Activated CD4-positive, alpha-beta T cell treated with anti-CD3 and anti-CD28 coated beads, Interleukin-10, Interleukin-2, amounts not matched to agents 100 ng/mL and 50 ng/mL, durations not matched to agents 16 hours and 8 hours (primary cell): ENCODE measurements around the gene HECW1.
A peak's percentile ranks its signal among the peaks of the same experiment; 100 is the strongest.

ENCODE experiments used
- DNase-seq: peaks from one replicate; pipeline ENCODE4 v3.0.0-alpha.2; 2020

HECW1 gene

DNA sequence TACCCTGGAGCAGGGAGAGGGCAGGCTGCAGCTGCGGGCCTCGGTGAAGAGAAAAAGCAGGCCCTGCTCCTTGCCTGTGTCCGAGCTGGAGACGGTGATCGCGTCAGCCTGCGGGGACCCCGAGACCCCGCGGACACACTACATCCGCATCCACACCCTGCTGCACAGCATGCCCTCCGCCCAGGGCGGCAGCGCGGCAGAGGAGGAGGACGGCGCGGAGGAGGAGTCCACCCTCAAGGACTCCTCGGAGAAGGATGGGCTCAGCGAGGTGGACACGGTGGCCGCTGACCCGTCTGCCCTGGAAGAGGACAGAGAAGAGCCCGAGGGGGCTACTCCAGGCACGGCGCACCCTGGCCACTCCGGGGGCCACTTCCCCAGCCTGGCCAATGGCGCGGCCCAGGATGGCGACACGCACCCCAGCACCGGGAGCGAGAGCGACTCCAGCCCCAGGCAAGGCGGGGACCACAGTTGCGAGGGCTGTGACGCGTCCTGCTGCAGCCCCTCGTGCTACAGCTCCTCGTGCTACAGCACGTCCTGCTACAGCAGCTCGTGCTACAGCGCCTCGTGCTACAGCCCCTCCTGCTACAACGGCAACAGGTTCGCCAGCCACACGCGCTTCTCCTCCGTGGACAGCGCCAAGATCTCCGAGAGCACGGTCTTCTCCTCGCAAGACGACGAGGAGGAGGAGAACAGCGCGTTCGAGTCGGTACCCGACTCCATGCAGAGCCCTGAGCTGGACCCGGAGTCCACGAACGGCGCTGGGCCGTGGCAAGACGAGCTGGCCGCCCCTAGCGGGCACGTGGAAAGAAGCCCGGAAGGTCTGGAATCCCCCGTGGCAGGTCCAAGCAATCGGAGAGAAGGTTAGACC is 332.5 kb downstream of the HECW1 start:
- no peak for DNase-seq

DNA sequence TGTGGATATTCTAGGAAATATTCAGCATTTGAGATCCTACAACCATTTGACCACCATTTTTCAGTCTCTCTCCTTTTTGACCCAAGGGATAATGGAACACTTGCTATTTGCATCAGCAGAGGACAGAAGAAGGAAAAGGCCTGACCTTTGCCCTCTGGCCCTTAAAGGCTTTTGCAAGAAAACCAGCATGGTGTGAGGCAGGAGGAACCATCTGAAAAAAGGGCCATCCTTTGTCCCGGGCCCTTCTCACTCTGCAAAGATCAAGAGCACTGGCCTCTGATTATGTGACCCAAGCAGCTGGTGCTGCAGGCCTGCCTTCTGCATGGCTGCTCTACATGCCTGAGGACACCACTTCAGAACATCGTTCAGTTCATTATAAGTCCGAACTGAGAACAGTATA is 337.1 kb downstream of the HECW1 start:
- DNase-seq = no peak

GRCh38 chr7:43450894-43451293 is 338.4 kb downstream of the HECW1 start:
- DNase-seq = no peak

DNA sequence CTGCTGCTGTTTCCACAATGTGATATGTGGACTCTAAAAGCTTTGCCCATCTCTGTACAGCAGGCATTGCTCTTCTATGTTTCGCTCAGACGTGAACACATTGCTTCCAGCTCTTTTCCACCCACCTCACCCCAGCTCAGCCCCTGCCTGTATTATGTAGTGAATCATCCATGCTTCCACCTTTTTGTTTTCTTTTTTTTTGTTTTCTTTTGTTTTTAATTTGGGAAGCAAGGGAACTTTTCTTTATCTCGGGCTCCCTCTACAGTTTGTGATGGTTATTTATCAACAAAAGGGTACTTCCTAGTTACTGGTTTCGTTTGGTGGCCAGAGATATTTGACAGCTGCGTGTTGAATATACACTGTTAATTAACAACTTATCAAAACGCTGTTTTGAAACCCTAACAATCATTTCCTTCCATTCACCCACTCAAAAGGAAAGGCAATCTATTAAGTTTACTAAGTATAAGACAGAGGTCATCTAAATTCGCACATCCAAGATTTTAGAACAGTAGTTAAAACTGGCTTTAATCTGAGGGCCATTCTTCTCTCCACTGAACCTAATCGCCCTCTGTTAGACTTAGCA is 342.6 kb downstream of the HECW1 start:
- peak; percentile 28 for DNase-seq

- DNase-seq = no peak
Measured at GRCh38 chr7:43456200-43456599, 343.8 kb downstream of the HECW1 start.

GRCh38 chr7:43458330-43459018 is 346.0 kb downstream of the HECW1 start:
- no peak for DNase-seq

GRCh38 chr7:43459019-43459337 is 346.5 kb downstream of the HECW1 start:
- DNase-seq = no peak

DNA sequence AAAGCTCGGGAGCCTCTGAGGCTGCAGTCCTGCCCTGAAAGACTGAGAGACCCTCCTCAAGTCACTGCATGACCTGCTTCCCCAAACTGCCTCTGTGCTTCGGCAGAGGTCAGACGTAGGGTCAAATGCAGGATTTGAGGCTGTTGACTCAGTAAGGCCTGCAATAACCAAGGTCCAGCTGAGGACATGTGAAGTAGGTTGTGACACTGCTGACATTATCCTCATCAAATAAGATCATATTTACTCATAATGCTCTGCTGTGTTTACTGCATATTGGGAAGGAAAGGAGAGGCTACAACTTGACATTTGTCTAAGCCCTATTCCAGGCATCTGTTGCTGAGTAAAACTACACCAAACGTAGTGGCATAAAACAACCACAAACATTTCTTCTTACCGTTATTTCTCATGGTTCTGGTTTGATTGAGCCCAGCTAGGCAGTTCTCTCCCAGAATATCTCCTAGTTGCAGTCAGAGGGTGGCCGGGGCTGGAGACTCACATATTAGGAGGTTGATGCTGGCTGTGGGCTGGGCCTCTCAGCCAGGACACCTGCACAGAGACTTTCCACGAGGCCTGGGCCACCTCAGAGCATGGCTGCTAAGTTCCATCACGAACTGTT is 348.4 kb downstream of the HECW1 start:
- peak; percentile 44 for DNase-seq

GRCh38 chr7:43461349-43462024 is 349.0 kb downstream of the HECW1 start:
- DNase-seq = peak; percentile 5

DNA sequence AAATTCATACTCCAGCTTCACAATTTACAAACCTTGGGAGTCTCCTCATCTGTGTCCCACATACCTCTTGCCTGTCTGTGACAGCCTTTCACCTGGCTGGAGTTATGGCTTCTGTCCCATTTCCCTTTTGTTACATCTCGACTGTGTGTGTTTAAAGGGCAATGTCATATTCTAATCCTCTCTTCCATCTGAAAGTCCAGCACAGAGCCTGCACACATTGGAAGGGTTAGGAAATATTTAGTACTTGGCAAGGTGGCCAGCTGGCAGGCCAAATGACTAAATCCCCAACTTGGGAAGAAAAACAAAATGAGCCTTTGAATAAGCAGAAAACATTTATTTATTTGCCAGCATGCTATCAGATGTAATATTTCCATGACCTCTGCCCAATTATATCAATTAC is 350.4 kb downstream of the HECW1 start:
- DNase-seq = no peak

GRCh38 chr7:43463401-43463980 is 351.0 kb downstream of the HECW1 start:
- DNase-seq = no peak

GRCh38 chr7:43465581-43466554 is 353.4 kb downstream of the HECW1 start:
- no peak for DNase-seq

- DNase-seq = no peak
Measured at GRCh38 chr7:43467406-43467805, 355.0 kb downstream of the HECW1 start.

DNA sequence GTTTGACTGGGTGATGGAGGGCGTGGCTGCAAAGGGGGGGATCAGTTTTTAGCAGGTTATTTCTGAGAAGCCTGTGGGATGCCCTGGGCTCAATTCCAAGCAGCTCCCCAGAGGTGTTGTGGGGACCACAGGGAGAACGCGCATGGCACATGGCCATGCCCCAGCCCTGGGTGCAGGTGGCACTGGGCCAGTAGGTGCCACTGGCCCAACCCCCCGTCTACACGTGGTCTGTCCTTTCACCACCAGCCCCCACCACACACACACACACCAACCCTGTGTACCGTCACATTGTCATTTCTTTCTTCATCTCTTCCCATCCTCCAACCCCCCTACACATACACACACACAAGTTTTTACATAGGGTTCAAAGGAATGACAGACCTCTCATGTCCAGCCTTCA is 355.4 kb downstream of the HECW1 start:
- DNase-seq = no peak

GRCh38 chr7:43469051-43469450 is 356.6 kb downstream of the HECW1 start:
- no peak for DNase-seq

DNA sequence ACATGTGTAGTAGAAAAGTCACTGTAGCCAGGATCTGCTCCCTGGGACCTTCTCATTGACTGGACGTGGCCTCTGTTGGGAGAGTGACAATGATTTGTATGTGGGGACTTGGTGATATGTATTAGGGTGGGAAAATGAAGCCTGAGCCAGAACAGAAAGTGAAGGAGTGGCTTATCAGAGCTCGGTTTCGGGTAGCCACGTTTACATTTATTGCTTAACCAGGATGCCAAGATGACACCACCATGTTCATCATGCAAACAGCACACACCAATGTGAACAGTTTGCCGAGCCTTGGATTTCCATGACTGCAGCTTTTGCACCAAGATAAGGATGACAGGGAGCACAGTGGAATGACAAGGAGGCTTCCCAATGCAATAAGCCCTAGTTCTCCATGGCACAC is 357.7 kb downstream of the HECW1 start:
- DNase-seq = no peak

DNA sequence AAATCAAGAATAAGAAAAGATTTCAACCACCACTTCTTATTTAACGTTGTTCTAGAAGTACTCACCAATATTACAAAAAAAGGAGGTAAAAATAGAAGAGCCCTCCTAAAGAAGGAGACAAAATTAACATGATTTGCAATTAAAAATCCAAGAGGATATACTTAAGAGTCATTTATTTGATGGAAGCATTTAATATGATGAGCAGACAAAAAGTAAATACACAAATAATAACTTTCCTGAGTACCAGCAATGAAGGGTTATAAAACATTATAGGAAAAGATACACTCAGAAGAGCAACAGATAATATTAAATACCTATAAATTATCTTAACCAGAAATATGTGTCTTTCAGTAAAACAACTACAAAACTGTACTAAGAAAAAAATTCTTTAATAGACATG is 363.5 kb downstream of the HECW1 start:
- DNase-seq = no peak

DNA sequence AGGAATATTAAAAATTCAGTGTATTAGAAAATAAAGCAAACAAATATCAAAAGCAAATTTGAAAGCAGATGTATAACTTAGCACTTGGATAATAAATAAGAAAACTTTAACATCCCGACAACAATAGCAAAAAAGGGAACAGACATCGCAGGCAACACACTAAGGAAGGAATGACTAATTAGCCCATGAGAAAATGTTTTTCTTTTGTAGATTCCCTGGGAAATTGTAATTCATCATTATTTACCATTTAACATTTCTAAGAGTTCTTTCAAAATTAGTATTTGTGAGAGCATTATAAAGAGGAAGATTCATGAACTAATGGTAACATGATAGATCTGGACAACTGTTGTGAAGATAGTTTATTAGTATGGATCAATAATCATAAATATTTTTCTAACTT is 364.4 kb downstream of the HECW1 start:
- DNase-seq = no peak

GRCh38 chr7:43479042-43479441 is 366.6 kb downstream of the HECW1 start:
- DNase-seq = peak; percentile 15

DNA sequence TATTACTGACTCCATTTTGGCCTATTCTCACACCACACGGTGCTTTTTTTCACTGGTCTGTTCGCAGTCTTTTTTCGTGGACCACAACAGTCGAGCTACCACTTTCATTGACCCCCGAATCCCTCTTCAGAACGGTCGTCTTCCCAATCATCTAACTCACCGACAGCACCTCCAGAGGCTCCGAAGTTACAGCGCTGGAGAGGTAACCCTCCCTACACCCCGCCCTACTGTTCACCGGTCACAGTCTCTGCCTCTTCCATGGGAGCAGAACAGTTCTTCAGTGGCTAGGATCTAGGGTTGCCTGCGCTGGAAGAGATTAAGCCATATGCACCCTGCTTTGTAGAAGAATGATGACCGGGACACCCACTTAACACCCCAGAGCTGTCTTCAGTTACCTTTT is 367.1 kb downstream of the HECW1 start:
- DNase-seq = no peak

DNA sequence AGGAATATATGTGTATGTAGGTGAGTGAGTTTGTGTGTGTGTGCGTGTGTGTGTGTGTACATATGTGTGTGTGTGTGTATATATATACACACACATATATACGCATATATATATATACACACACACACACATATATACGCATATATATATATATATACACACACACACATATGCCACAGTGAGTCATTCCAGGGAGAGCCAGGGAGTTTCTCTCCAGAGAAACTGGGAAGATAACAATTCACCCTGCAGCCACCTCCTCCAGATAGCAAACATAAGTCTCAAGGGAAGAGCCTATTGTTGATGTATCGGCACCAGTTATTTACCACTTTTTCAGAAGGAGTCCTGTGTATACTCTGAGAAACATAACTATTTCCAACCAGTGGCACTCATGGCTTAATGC is 368.1 kb downstream of the HECW1 start:
- no peak for DNase-seq
